Fibroblast of lung (primary cell): Measurements from ENCODE around the gene UBL5. TPM values are rescaled to one million over a fixed set of nuclear protein-coding genes. Genes with fewer than 3 reads are reported as not detected.

Experiments
- DNase-seq, 2 donors: peaks; one replicate each; pipeline versions ENCODE4 v3.0.0 to v3.0.0-alpha.2; 2010; ENCODE audit warnings: low read depth in 2 of 2
- H2AFZ ChIP-seq: 2 replicates; pipeline ENCODE4 v1.5.1; 2012; ENCODE audit warnings: low read length, control low read depth, inconsistent platforms
- H3K27ac ChIP-seq: 2 replicates; pipeline ENCODE4 v1.5.1; 2011; ENCODE audit warnings: low read length, control low read depth; ENCODE audit not compliant: insufficient read depth
- H3K27me3 ChIP-seq: 2 replicates; pipeline ENCODE4 v1.5.1; 2011; ENCODE audit warnings: mild to moderate bottlenecking, low read length; ENCODE audit not compliant: control insufficient read depth, insufficient read depth
- H3K36me3 ChIP-seq: 2 replicates; pipeline ENCODE4 v1.5.1; 2011; ENCODE audit warnings: low read length; ENCODE audit not compliant: control insufficient read depth, insufficient read depth
- H3K4me1 ChIP-seq: 2 replicates; pipeline ENCODE4 v1.5.1; 2011; ENCODE audit warnings: low read length; ENCODE audit not compliant: control insufficient read depth, insufficient read depth; ENCODE audit errors: extremely low read depth
- H3K4me2 ChIP-seq: 2 replicates; pipeline ENCODE4 v1.5.1; 2011; ENCODE audit warnings: low read length, control low read depth; ENCODE audit not compliant: insufficient read depth; ENCODE audit errors: extremely low read depth
- H3K4me3 ChIP-seq, 4 experiments: fragments of 200-600 bp in 1 of 4; sonication (generic) in 1 of 4; replicated peaks in 1 of 4; 2 replicates each; pipeline ENCODE4 v1.5.1; 2011 to 2016; ENCODE audit warnings: low read length in 4 of 4, low read depth in 3 of 4, mild to moderate bottlenecking in 3 of 4, control low read depth in 2 of 4, inconsistent platforms in 1 of 4, mixed read lengths in 1 of 4; ENCODE audit not compliant: insufficient read depth in 1 of 4; ENCODE audit errors: control extremely low read depth in 1 of 4
- H3K79me2 ChIP-seq: 2 replicates; pipeline ENCODE4 v1.5.1; 2012; ENCODE audit warnings: mild to moderate bottlenecking, low read length, inconsistent platforms; ENCODE audit not compliant: control insufficient read depth, insufficient read depth
- H3K9ac ChIP-seq: 2 replicates; pipeline ENCODE4 v1.5.1; 2011; ENCODE audit warnings: mild to moderate bottlenecking, low read length, control low read depth; ENCODE audit not compliant: insufficient read depth
- H3K9me3 ChIP-seq: 2 replicates; pipeline ENCODE4 v1.5.1; 2012; ENCODE audit warnings: low read depth, low read length; ENCODE audit not compliant: control insufficient read depth, insufficient read depth
- H4K20me1 ChIP-seq: 2 replicates; pipeline ENCODE4 v1.5.1; 2011; ENCODE audit warnings: low read length; ENCODE audit not compliant: control insufficient read depth, insufficient read depth; ENCODE audit errors: extremely low read depth
- CTCF ChIP-seq, 2 donors: IDR thresholded peaks in 1 of 2; conservative IDR thresholded peaks in 1 of 2; 1 replicate in 1 of 2; 2 replicates in 1 of 2; pipeline ENCODE4 v1.5.1; 2011 to 2012; ENCODE audit warnings: low read length in 2 of 2, control low read depth in 1 of 2, inconsistent platforms in 1 of 2, low read depth in 1 of 2, mild to moderate bottlenecking in 1 of 2
- EZH2 ChIP-seq: IDR thresholded peaks from 2 replicates; pipeline ENCODE4 v1.5.1; 2012; ENCODE audit warnings: low read length, control low read depth, mild to moderate bottlenecking; ENCODE audit errors: missing control alignments
- polyA plus RNA-seq, 2 donors: library from polyadenylated mRNA; depleted of rRNA in 1 of 2; stranded (reverse) in 1 of 2; unstranded in 1 of 2; fragments of >200 nt; gene quantifications; 2 replicates each; pipeline ENCODE4 v1.2.1, GENCODE V29; 2011 to 2012; ENCODE audit warnings: missing spikeins in 1 of 2
- total RNA-seq: library from RNA; depleted of rRNA; stranded (reverse); fragments of >200 nt; gene quantifications from 2 replicates; pipeline ENCODE4 v1.2.1, GENCODE V29; 2014

The UBL5 gene
- total and polyA plus RNA-seq, 2 donors (not counting 1 experiment from before 2014, with no cell fraction given), result 154 to 1,038 TPM

GRCh38 chr19:9862938-9863337, 35.2 kb downstream of the UBL5 start:
- H3K27me3 ChIP-seq, result no peaks in the 10 kb centered on the region
- H3K4me3 ChIP-seq, result no peak overlapping the region
- H3K27ac ChIP-seq, result no peak overlapping the region
- DNase-seq, result no peak
- H3K9me3 ChIP-seq, result no peaks in the 10 kb centered on the region
- H3K36me3 ChIP-seq, result no peaks in the 10 kb centered on the region
- H3K79me2 ChIP-seq, result no peaks in the 10 kb centered on the region
- no peak overlapping the region for H3K9ac ChIP-seq
- no peak overlapping the region for H3K4me2 ChIP-seq
- no peak overlapping the region for H2AFZ ChIP-seq
- H3K4me1 ChIP-seq, result no peaks in the 10 kb centered on the region
- TF ChIP-seq EZH2 (no peak), CTCF (conservative IDR thresholded peaks at IDR 0.05 in 1 of 2, IDR thresholded peaks at IDR 0.05 in 1 of 2; ENCODE audit: low read depth in 1 of 2, low read length in 2 of 2) (no peak)
- H4K20me1 ChIP-seq, result no peaks in the 10 kb centered on the region

- no peaks in the 10 kb centered on the region for H3K36me3 ChIP-seq
- no peak overlapping the region for H3K9ac ChIP-seq
- H3K4me3 ChIP-seq, result no peak overlapping the region
- H3K9me3 ChIP-seq, result no peaks in the 10 kb centered on the region
- no peak overlapping the region for H3K4me2 ChIP-seq
- TF ChIP-seq EZH2 (no peak), CTCF (conservative IDR thresholded peaks at IDR 0.05 in 1 of 2, IDR thresholded peaks at IDR 0.05 in 1 of 2; ENCODE audit: low read depth in 1 of 2, low read length in 2 of 2) (no peak)
- no peak for DNase-seq
- H3K4me1 ChIP-seq, result no peaks in the 10 kb centered on the region
- no peaks in the 10 kb centered on the region for H4K20me1 ChIP-seq
- no peaks in the 10 kb centered on the region for H3K27me3 ChIP-seq
- H3K27ac ChIP-seq, result no peak overlapping the region
- H2AFZ ChIP-seq, result no peak overlapping the region
- no peaks in the 10 kb centered on the region for H3K79me2 ChIP-seq
Observed at GRCh38 chr19:9863759-9864158, 36.0 kb downstream of the UBL5 start.

- no peak for DNase-seq
- H3K4me2 ChIP-seq, result no peak overlapping the region
- no peaks in the 10 kb centered on the region for H3K79me2 ChIP-seq
- TF ChIP-seq EZH2 (no peak), CTCF (conservative IDR thresholded peaks at IDR 0.05 in 1 of 2, IDR thresholded peaks at IDR 0.05 in 1 of 2; ENCODE audit: low read depth in 1 of 2, low read length in 2 of 2) (no peak)
- H4K20me1 ChIP-seq, result no peaks in the 10 kb centered on the region
- no peaks in the 10 kb centered on the region for H3K9me3 ChIP-seq
- H3K9ac ChIP-seq, result no peak overlapping the region
- H3K36me3 ChIP-seq, result no peaks in the 10 kb centered on the region
- no peaks in the 10 kb centered on the region for H3K4me1 ChIP-seq
- no peak overlapping the region for H2AFZ ChIP-seq
- H3K27ac ChIP-seq, result no peak overlapping the region
- H3K4me3 ChIP-seq, result no peak overlapping the region
- no peaks in the 10 kb centered on the region for H3K27me3 ChIP-seq
Observed at GRCh38 chr19:9865732-9866501, 38.2 kb downstream of the UBL5 start.
